ENCODE results near the gene IRX3.

The IRX3 gene

GRCh38 chr16:54245788-54246453, 40.7 kb downstream of the IRX3 start:
- H3K4me2 ChIP-seq (ENCODE audit: insufficient read depth, low read length), result no peak overlapping the region
- H3K4me3 ChIP-seq (ENCODE audit: low read depth in 1 of 2, low read length in 2 of 2), result no peak overlapping the region
- no peaks in the 10 kb centered on the region for H3K79me2 ChIP-seq (ENCODE audit: insufficient read depth, low read length)
- H3K36me3 ChIP-seq (ENCODE audit: insufficient read depth, low read length), result no peaks in the 10 kb centered on the region
- peak overlapping the region; percentile 89 for H3K27ac ChIP-seq (ENCODE audit: low read length)
- DNase-seq (no peak), ATAC-seq (ENCODE audit: insufficient read depth, low read depth) (no peak)
- no peak for TF ChIP-seq EZH2 (IDR thresholded peaks at IDR 0.05; ENCODE audit: borderline replicate concordance, low read depth, low read length, severe bottlenecking)
- no peak for TF ChIP-seq CTCF (IDR thresholded peaks at IDR 0.05; ENCODE audit: borderline replicate concordance, extremely low read depth, low read length, poor library complexity, severe bottlenecking)
- no peaks in the 10 kb centered on the region for H3K27me3 ChIP-seq (ENCODE audit: insufficient read depth, low read length, poor library complexity)
- no peaks in the 10 kb centered on the region for H3K9me3 ChIP-seq (ENCODE audit: insufficient read depth, low read length, severe bottlenecking)
- peaks cover 46% of the 10 kb centered on the region for H3K4me1 ChIP-seq (ENCODE audit: insufficient read depth, low read length)
- no peaks in the 10 kb centered on the region for H4K20me1 ChIP-seq (ENCODE audit: insufficient read depth, low read length)
- no peak overlapping the region for H2AFZ ChIP-seq (ENCODE audit: low read depth, low read length)
- no peak overlapping the region for H3K9ac ChIP-seq (ENCODE audit: low read depth, low read length)

GRCh38 chr16:54244061-54244886, 42.3 kb downstream of the IRX3 start:
- H3K9me3 ChIP-seq (ENCODE audit: insufficient read depth, low read length, severe bottlenecking), result no peaks in the 10 kb centered on the region
- H3K4me2 ChIP-seq (ENCODE audit: insufficient read depth, low read length), result peak overlapping the region; percentile 42
- no peaks in the 10 kb centered on the region for H4K20me1 ChIP-seq (ENCODE audit: insufficient read depth, low read length)
- no peak overlapping the region; a peak in 1 of 4 replicates for H3K4me3 ChIP-seq (ENCODE audit: low read depth in 1 of 2, low read length in 2 of 2)
- H3K9ac ChIP-seq (ENCODE audit: low read depth, low read length), result peak overlapping the region; percentile 55
- DNase-seq (peak; percentile 91), ATAC-seq (ENCODE audit: insufficient read depth, low read depth) (peak; percentile 95)
- H3K27ac ChIP-seq (ENCODE audit: low read length), result peak overlapping the region; percentile 89
- H3K36me3 ChIP-seq (ENCODE audit: insufficient read depth, low read length), result no peaks in the 10 kb centered on the region
- TF ChIP-seq EZH2 (IDR thresholded peaks at IDR 0.05; ENCODE audit: borderline replicate concordance, low read depth, low read length, severe bottlenecking), result no peak
- peak; percentile 86 for TF ChIP-seq CTCF (IDR thresholded peaks at IDR 0.05; ENCODE audit: borderline replicate concordance, extremely low read depth, low read length, poor library complexity, severe bottlenecking)
- peak overlapping the region; percentile 66 for H2AFZ ChIP-seq (ENCODE audit: low read depth, low read length)
- H3K79me2 ChIP-seq (ENCODE audit: insufficient read depth, low read length), result no peaks in the 10 kb centered on the region
- no peaks in the 10 kb centered on the region for H3K27me3 ChIP-seq (ENCODE audit: insufficient read depth, low read length, poor library complexity)
- H3K4me1 ChIP-seq (ENCODE audit: insufficient read depth, low read length), result peaks cover 59% of the 10 kb centered on the region

- H3K9ac ChIP-seq (ENCODE audit: low read depth, low read length), result peak overlapping the region; percentile 55
- no peak for TF ChIP-seq CTCF (IDR thresholded peaks at IDR 0.05; ENCODE audit: borderline replicate concordance, extremely low read depth, low read length, poor library complexity, severe bottlenecking)
- no peak for TF ChIP-seq EZH2 (IDR thresholded peaks at IDR 0.05; ENCODE audit: borderline replicate concordance, low read depth, low read length, severe bottlenecking)
- no peaks in the 10 kb centered on the region for H3K79me2 ChIP-seq (ENCODE audit: insufficient read depth, low read length)
- DNase-seq (no peak), ATAC-seq (ENCODE audit: insufficient read depth, low read depth) (no peak)
- 0 out of 2 replicates have a peak overlapping the region, but pooled peaks have one; percentile 66 for H2AFZ ChIP-seq (ENCODE audit: low read depth, low read length)
- H3K27ac ChIP-seq (ENCODE audit: low read length), result peak overlapping the region; percentile 89
- no peaks in the 10 kb centered on the region for H4K20me1 ChIP-seq (ENCODE audit: insufficient read depth, low read length)
- no peaks in the 10 kb centered on the region for H3K9me3 ChIP-seq (ENCODE audit: insufficient read depth, low read length, severe bottlenecking)
- H3K4me2 ChIP-seq (ENCODE audit: insufficient read depth, low read length), result no peak overlapping the region
- no peak overlapping the region for H3K4me3 ChIP-seq (ENCODE audit: low read depth in 1 of 2, low read length in 2 of 2)
- H3K27me3 ChIP-seq (ENCODE audit: insufficient read depth, low read length, poor library complexity), result no peaks in the 10 kb centered on the region
- H3K4me1 ChIP-seq (ENCODE audit: insufficient read depth, low read length), result peaks cover 61% of the 10 kb centered on the region
- no peaks in the 10 kb centered on the region for H3K36me3 ChIP-seq (ENCODE audit: insufficient read depth, low read length)
Observed at GRCh38 chr16:54243202-54243601, 43.4 kb downstream of the IRX3 start.
